ENCODE measurements around the gene DEXI. TPM values are rescaled to one million over a fixed set of nuclear protein-coding genes. Genes with fewer than 3 reads are reported as not detected.

Gene DEXI
- total RNA-seq, 1 experiment from 2014 or later: 23.7 TPM

DNA sequence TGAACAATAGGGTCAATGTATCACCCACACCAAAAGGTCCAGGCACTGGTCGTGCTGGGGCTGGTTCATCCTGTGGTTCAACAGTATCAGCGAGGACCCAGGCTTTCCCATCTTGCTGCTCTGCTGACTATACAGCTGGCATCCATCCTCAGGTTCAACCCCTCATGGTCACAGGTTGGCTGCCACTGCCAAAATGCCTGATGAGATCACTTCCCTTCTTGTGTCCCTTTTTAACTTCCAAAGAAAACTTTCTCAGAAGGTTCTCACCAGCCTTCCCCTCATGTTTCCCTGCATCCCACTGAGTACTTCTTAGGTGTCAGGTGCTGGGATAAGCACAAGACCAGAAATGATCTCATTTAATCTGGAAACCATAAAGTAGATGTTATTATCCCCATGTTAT, 27.8 kb upstream of the DEXI start:
- Mint-ChIP-seq H3K36me3 (ENCODE audit: insufficient read depth, unreplicated experiment) (peaks cover 12% of the 10 kb centered on the region), H3K27me3 (ENCODE audit: insufficient read depth, unreplicated experiment) (no peaks in the 10 kb centered on the region), H3K4me1 (ENCODE audit: low read depth, unreplicated experiment) (no peaks in the 10 kb centered on the region), H3K4me3 (ENCODE audit: unreplicated experiment) (no peak overlapping the region), H3K27ac (ENCODE audit: unreplicated experiment) (no peak overlapping the region), H3K9me3 (ENCODE audit: unreplicated experiment) (no peaks in the 10 kb centered on the region)
- Histone ChIP-seq H3K9me3 (no peaks in the 10 kb centered on the region), H3K27me3 (replicated peaks; ENCODE audit: control insufficient read depth, insufficient read depth, low read length) (no peaks in the 10 kb centered on the region), H3K4me3 (ENCODE audit: low read depth, low read length) (no peak overlapping the region), H3K4me1 (0 out of 2 replicates have a peak, but pooled peaks cover 3% of the 10 kb centered on the region), H3K36me3 (ENCODE audit: control insufficient read depth, insufficient read depth, low read length) (no peaks in the 10 kb centered on the region; the same call in 1 of the 2 replicates)
- intact Hi-C loops (cut with micrococcal nuclease; ENCODE audit: unreplicated experiment): loop anchor here (2.0 kb wide), 1 partner anchor 387 kb away; no protein-coding TSS in a partner anchor
- BruUV-seq (replicated peaks): no TSS peak
- ChIA-PET POLR2A (no interaction called here), CTCF (no interaction called here)
- DNase-seq: no peak
- TF ChIP-seq, protein P1, sequence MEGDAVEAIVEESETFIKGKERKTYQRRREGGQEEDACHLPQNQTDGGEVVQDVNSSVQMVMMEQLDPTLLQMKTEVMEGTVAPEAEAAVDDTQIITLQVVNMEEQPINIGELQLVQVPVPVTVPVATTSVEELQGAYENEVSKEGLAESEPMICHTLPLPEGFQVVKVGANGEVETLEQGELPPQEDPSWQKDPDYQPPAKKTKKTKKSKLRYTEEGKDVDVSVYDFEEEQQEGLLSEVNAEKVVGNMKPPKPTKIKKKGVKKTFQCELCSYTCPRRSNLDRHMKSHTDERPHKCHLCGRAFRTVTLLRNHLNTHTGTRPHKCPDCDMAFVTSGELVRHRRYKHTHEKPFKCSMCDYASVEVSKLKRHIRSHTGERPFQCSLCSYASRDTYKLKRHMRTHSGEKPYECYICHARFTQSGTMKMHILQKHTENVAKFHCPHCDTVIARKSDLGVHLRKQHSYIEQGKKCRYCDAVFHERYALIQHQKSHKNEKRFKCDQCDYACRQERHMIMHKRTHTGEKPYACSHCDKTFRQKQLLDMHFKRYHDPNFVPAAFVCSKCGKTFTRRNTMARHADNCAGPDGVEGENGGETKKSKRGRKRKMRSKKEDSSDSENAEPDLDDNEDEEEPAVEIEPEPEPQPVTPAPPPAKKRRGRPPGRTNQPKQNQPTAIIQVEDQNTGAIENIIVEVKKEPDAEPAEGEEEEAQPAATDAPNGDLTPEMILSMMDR (IDR thresholded peaks at IDR 0.05; ENCODE audit: insufficient read depth in 1 of 2, low read depth in 1 of 2, low read length in 1 of 2, severe bottlenecking in 1 of 2, unreplicated experiment in 1 of 2): no peak

- no peak for DNase-seq
Measured at GRCh38 chr16:10969615-10970014, 27.3 kb upstream of the DEXI start.

GRCh38 chr16:10968498-10968897, 26.2 kb upstream of the DEXI start:
- ChIA-PET POLR2A (no interaction called here), CTCF (interaction anchor here (2.2 kb wide), 1 partner anchor 287 kb away, joined by 9 read pairs; the partner anchor contains the start of gene SOCS1)
- Histone ChIP-seq H3K27me3 (replicated peaks; ENCODE audit: control insufficient read depth, insufficient read depth, low read length) (no peaks in the 10 kb centered on the region), H3K36me3 (ENCODE audit: control insufficient read depth, insufficient read depth, low read length) (no peaks in the 10 kb centered on the region; the same call in 1 of the 2 replicates), H3K4me3 (ENCODE audit: low read depth, low read length) (no peak overlapping the region), H3K9me3 (no peaks in the 10 kb centered on the region), H3K4me1 (0 out of 2 replicates have a peak, but pooled peaks cover 3% of the 10 kb centered on the region)
- intact Hi-C loops (cut with micrococcal nuclease; ENCODE audit: unreplicated experiment): no loop called here
- Mint-ChIP-seq H3K4me3 (ENCODE audit: unreplicated experiment) (no peak overlapping the region), H3K9me3 (ENCODE audit: unreplicated experiment) (no peaks in the 10 kb centered on the region), H3K27me3 (ENCODE audit: insufficient read depth, unreplicated experiment) (no peaks in the 10 kb centered on the region), H3K4me1 (ENCODE audit: low read depth, unreplicated experiment) (no peaks in the 10 kb centered on the region), H3K36me3 (ENCODE audit: insufficient read depth, unreplicated experiment) (peaks cover 12% of the 10 kb centered on the region), H3K27ac (ENCODE audit: unreplicated experiment) (no peak overlapping the region)
- TF ChIP-seq, protein P1 (IDR thresholded peaks at IDR 0.05; ENCODE audit: insufficient read depth in 1 of 2, low read depth in 1 of 2, low read length in 1 of 2, severe bottlenecking in 1 of 2, unreplicated experiment in 1 of 2): no peak
- no TSS peak for BruUV-seq (replicated peaks)
- DNase-seq: no peak

More at GRCh38 chr16:10969615-10970014, 27.3 kb upstream of the DEXI start:
- Histone ChIP-seq H3K27me3 (replicated peaks; ENCODE audit: control insufficient read depth, insufficient read depth, low read length) (no peaks in the 10 kb centered on the region), H3K4me1 (0 out of 2 replicates have a peak, but pooled peaks cover 3% of the 10 kb centered on the region), H3K4me3 (ENCODE audit: low read depth, low read length) (no peak overlapping the region), H3K9me3 (no peaks in the 10 kb centered on the region), H3K36me3 (ENCODE audit: control insufficient read depth, insufficient read depth, low read length) (no peaks in the 10 kb centered on the region; the same call in 1 of the 2 replicates)
- no peaks in the 10 kb centered on the region for H3K9me3 Mint-ChIP-seq (ENCODE audit: unreplicated experiment)
- ChIA-PET POLR2A (no interaction called here), CTCF (no interaction called here)
- H3K4me3 Mint-ChIP-seq (ENCODE audit: unreplicated experiment): no peak overlapping the region
- no peak overlapping the region for H3K27ac Mint-ChIP-seq (ENCODE audit: unreplicated experiment)
- TF ChIP-seq, protein P1 (IDR thresholded peaks at IDR 0.05; ENCODE audit: insufficient read depth in 1 of 2, low read depth in 1 of 2, low read length in 1 of 2, severe bottlenecking in 1 of 2, unreplicated experiment in 1 of 2): no peak
- H3K4me1 Mint-ChIP-seq (ENCODE audit: low read depth, unreplicated experiment): no peaks in the 10 kb centered on the region
- intact Hi-C loops (cut with micrococcal nuclease; ENCODE audit: unreplicated experiment): loop anchor here (2.0 kb wide), 1 partner anchor 387 kb away; no protein-coding TSS in a partner anchor
- no peaks in the 10 kb centered on the region for H3K27me3 Mint-ChIP-seq (ENCODE audit: insufficient read depth, unreplicated experiment)
- peaks cover 12% of the 10 kb centered on the region for H3K36me3 Mint-ChIP-seq (ENCODE audit: insufficient read depth, unreplicated experiment)
- no TSS peak for BruUV-seq (replicated peaks)

Measured in Caco-2 (cell line).